Measurements from ENCODE around the gene PSMA4.
"Not testable (repeated sequence)": the region's sequence is repeated elsewhere in the genome, so short reads cannot be mapped to it uniquely, and the experiment has no call there.

Gene PSMA4

DNA sequence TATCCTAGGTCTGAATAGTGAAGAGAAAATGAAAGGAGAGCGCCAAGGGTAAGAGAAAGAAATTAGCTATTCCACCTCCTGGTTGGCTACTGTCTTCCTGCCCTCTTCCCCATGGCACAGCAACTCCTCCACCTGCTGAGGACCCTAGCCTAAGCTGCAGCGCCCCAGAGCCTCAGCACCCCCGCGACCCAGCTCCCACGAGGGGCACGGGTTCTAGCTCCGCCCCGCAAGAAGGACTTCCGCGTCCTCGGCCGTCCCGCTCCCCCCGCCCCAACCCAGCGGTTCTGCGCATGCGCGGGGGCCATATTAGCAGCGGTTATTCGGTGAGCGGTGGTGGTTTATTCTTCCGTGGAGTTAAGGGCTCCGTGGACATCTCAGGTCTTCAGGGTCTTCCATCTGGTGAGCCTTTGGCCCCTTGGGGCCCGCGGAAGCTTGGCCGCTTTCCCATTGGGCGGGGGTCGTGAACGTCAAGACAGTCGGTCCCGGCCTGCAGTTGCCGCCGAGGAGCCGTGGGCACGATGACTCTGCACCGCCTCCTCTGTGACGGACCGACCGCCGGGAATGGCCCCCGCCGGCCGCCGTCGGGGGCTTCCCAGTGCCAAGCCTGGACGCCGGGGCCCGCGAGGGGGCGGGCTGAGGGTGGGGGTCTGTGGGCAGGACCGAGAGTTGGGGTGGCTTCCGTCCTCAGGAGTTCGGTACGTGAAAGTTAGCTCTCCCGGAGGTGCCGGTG is at the start of gene PSMA4:
Gene PSMA4 (plus strand): TSS at position 304 of the 730 bp plus-strand sequence. CDS start 1,484 bp downstream, outside the sequence.
- peak; percentile 86 to 92 for DNase-seq (ENCODE audit: low read depth in 2 of 2)

DNA sequence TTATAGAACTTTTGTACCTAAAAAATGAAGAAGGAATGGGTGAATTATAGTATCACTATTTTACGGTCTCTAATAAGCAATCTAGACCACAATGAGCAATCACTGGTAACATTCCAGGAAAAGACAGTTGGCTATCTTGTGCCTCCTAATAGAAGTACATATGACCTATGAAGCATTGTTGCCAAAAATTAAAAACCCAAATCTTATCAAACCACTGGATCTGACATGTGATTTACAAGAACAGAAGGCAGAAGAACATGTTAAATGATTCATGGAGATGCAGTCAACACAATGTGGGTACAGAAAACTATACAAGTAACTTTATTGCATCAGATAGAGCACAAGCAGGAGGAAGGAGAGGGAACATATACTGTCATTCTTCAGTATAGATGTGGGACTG is 47.4 kb upstream of the PSMA4 start:
- no peak for DNase-seq (ENCODE audit: low read depth in 2 of 2)

DNA sequence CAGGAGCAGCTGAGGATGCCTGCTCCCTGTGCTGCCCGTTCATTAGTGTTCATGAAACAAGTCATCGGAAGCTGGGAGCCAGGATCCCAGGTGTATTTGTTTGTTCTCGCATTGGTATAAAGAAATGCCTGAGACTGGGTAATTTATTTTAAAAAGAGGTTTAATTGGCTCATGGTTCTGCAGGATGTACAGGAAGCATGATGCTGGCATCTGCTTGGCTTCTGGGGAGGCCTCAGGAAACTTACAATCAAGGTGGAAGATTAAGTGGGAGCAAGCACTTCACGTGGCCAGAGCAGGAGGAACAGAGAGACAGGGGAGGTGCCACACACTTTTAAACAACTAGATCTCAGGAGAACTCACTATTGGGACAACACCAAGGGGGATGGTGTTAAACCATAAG is 38.4 kb upstream of the PSMA4 start:
- no peak for DNase-seq (ENCODE audit: low read depth in 2 of 2)

DNA sequence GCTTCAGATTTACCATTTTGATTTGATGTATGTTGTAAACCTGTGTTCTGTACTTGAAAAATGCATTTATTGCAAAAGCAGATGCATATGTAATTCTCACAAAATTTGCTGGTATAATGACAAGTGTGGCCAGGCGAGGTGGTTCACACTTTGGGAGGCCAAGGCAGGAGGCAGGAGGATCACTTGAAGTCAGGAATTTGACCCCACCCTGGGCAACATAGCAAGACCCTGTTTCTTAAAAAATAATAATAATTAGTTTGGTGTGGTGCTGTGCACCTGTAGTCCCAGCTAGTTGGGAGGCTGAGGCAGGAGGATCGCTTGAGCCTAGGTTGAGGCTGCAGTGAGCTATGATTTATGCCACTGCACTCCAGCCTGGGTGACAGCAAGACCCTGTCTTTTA is 37.6 kb upstream of the PSMA4 start:
- DNase-seq (ENCODE audit: low read depth in 2 of 2): no peak

DNA sequence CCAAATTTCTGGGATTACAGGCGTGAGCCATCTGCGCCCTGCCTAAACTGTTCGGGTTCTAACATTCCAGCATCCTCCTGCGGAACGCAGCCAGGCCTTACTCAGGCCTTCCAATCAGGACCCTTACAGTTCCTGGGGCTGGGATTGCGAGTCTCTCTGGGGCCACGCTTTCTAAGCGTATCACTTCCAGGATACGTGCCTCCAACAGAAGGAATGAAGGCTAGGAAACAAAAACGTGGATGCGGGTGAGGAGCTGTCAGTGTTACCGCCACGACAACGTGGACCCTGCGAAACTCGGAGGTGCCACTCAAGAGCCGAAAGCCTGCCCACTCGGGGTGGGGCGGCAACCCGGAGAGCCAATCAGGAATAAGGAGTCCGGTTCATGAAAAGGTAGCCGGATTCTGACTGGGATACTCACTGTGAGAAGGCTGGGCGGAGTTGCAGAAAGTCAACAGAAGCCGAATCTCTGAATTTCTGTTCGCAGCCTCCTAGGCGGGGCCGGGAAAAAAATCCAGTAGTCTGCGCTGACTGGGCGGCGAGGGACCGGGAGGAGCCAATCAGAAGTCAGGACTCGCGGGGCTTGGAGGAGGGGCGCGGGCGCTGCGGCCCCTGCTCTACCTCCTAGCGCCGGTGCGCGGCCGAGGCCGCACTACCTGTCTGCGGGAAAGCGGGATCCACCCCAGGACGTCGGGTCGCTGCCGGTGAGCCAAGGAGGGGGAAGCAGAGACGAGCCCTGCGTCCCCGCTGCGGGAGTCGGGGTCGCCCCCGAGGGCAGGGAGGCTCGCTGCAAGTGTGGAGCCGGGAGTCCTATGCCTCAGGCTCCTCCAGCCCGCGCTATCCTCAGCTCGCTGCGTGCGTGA is 33.0 kb upstream of the PSMA4 start, which contains the start of gene HYKK:
Gene HYKK (plus strand): TSS at position 607 of the 860 bp plus-strand sequence. CDS start 5,512 bp downstream, outside the sequence.
- peak; percentile 16 to 42 for DNase-seq (ENCODE audit: low read depth in 2 of 2)

DNA sequence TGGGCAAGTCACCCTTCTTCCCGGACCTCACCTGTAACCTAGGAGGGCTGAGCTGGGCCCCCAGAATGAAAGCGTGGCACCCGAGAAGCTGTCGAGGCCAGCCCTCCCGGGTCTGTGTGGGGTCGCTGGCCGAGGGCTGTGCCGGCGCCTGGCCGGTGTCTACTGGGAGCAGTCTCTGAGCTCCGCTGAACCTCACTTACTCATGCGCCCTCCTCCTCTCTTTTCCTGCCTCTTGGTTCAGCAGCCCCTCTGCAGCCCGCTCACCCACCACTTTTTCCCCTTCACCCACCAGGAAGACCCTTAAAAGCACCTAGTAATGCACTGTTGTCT is 32.4 kb upstream of the PSMA4 start:
- DNase-seq (ENCODE audit: low read depth in 2 of 2): no peak

DNA sequence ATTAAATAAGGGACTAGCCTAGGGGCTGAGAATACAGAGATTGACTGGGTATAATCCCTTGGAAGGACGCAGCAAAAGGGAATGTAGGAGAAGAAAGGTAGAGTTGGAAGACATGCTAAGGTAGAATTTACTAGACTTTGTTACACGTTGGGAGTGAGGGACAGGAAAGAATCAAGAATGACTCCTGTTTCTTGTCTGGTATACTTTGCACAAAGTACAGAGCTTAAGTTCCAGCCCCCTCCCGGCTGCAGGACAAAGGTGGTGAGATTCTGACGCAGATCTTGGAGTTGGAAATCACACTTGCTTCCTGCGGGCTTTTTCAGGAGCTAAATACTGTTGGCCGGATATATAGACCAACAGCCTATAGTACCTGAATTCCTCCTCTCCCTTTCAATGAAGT is 32.0 kb upstream of the PSMA4 start:
- no peak for DNase-seq (ENCODE audit: low read depth in 2 of 2)

DNA sequence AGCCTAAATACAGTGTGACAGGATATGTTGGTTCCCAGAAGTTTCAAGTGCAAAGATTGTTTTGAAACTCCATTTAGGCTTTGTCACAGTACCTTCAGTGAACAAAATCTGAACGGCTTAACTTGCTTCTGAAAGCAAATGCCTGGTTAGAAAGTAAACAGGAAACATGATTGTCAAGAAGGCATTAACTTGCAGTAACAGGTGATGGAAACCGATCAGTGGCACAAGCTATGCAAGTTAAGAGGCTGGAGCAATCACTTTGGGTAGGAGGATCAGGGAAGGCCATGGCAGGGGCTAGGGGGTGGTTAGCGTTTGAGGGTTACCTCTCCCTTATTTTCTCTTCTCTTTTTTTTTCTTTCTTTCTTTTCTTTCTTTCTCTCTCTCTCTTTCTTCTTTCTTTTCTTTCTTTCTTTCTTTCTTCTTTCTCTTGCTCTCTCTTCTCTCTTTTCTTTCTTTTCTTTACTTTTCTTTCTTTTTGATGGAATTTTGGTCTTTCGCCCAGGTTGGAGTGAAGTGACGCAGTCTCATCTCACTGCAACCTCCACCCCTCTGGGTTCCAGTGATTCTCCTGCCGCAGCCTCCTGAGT is 30.4 kb upstream of the PSMA4 start:
- no peak for DNase-seq (ENCODE audit: low read depth in 2 of 2)

DNA sequence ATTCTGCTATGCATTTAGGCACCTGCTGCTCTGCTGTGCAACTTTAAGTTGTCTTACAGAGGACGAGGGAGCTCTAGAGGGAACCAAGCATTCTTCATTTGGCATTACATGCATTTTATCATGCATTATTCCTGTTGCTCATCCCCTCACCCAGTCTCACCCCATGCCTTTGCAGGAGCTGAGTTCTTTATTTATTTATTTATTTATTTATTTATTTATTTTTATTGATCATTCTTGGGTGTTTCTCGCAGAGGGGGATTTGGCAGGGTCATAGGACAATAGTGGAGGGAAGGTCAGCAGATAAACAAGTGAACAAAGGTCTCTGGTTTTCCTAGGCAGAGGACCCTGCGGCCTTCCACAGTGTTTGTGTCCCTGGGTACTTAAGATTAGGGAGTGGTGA is 20.2 kb upstream of the PSMA4 start:
- not testable (repeated sequence) for DNase-seq (ENCODE audit: low read depth in 2 of 2)

DNA sequence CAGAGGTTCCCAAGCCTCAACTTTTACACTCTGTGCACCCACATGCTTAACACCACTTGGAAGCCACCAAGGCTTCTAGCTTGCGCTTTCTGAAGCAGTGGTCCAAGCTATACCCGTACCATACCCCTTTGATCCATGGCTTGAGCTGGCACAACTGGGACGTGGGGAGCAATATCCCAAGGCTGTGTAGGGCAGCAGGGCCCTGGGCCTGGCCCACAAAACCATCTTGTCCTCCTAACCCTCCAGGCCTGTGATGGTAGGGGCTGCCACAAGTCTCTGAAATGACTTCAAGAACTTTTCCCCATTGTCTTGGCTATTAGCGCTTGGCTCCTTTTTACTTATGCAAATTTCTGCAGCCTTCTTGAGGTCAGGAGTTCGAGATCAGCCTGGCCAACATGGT is 16.0 kb upstream of the PSMA4 start:
- DNase-seq (ENCODE audit: low read depth in 2 of 2): no peak

DNA sequence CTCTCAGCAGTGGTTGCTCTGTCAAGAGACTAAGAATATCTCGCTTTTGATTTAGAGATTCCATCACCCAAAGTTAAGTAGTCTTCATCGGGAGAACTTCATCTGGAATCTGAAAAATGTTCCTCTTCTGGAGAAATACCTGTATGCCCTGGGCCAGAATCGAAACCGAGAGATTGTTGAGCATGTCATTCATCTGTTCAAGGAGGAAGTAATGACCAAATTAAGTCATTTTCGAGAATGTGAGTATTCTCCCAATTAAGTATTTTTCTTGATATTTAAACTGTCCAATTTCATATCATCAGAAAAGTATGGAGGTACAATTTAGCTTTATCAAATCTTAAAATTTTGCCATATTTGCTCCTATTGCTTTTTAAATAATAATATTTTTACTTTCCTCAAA is 12.9 kb upstream of the PSMA4 start:
- DNase-seq (ENCODE audit: low read depth in 2 of 2): no peak

DNA sequence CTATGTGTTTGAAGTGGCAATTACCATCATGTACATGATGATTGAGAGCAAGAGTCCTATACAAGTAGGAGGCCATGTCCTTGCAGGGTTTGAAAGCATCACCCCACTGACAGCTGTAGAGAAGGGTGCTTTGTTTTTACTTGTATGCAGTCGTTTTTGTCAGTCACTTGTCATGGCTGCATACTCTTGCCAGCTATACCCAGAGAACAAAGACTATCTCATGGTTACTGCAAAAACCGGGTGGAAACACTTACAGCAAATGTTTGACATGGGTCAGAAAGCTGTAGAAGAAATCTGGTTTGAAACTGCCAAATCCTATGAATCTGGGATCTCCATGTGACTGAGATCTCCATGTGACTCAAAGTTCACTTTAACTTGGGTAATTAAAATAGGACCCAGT is 6.9 kb upstream of the PSMA4 start:
- no peak for DNase-seq (ENCODE audit: low read depth in 2 of 2)

DNA sequence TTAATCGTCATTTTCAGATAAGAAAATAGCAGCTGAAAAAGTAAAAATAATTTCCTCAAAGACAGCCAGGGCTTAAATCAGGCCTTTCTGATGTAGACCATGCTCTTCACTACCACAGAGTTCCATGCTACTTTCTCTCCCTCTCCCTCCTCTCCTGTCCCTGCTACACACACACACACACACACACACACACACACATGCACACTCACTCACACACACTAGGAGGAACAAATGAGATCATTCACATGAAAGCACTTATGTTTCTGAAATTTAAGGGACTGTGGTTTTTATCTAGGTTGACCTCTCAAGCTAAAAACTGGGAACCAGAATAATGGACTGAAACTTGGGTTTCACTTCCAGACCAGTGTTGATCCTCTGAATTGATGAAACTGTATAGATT is 4.1 kb upstream of the PSMA4 start:
- DNase-seq (ENCODE audit: low read depth in 2 of 2): no peak

DNA sequence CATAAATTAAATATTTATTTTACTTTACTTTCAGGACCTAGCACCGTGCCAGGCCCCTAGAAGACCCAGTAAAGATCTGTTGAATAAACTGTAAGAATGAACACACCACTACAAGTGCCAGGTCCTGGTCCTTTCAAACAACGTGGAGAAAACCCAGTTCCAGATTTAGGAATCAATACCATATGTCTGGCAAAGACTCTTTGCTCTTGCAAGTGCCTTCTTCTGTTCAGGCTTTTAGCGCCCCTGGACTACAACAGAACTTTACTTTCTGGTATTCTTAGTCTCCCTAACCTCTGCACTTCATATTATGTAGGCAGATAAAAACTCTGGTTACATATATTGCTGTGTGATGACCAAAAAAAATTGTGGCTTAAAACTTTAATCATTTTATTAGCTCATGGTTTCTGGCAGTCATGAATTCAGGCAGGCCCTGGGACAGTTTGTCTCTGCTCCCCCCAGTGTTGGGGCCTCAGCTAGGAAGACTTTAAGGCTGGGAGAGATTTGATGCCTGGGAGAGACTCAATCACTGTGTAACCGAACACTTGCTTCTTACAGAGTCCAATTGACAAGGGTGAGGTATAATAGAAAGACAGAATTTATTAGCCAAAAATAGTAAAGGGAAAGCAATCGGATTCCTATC is 2.9 kb upstream of the PSMA4 start:
- no peak for DNase-seq (ENCODE audit: low read depth in 2 of 2)

DNA sequence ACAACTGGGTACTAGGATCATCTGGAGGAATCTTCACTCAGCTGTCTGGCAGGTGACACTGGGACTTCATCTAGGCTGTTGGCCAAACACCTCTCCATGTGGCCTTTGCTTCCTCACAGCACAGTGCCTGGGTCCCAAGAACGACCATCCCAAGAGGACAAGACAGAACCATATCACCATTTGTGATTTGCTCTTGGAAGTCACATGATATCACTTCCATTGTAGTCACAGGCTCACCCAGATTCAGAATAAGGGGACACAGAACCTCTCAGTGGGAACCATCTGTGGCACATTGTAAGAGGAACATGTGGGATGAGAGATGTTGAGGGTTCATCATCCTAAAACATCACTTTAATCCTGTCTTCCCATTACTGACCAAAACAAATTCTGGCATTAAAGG is 1.9 kb upstream of the PSMA4 start:
- DNase-seq (ENCODE audit: low read depth in 2 of 2): no peak

DNA sequence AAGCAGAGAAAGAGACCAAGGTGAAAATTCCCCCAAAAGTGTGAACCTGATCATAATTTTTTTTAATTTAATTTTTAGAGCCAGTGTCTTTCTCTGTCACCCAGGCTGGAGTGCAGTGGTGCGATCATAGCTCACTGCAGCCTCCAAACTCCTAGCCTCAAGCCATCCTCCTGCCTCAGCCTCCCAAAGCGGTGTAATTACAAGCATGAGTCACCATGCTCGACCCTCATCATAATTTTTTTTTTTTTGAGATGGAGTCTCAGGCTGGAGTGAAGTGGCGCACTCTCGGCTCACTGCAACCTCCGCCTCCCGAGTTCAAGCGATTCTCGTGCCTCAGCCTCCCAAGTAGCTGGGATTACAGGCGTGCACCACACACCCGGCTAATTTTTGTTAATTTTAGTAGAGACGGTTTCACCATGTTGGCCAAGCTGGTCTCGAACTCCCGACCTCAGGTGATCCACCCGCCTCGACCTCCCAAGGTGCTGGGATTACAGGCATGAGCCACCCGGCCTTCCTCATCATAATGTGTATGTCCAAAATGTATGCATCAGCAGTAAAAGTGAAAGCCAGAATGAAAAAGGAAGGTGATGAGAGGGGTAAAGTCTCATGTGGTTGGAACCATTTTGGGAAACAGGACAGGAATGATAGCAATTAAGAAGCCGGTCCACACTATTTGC is 642 bp upstream of the PSMA4 start:
- DNase-seq (ENCODE audit: low read depth in 2 of 2): not testable (repeated sequence)

DNA sequence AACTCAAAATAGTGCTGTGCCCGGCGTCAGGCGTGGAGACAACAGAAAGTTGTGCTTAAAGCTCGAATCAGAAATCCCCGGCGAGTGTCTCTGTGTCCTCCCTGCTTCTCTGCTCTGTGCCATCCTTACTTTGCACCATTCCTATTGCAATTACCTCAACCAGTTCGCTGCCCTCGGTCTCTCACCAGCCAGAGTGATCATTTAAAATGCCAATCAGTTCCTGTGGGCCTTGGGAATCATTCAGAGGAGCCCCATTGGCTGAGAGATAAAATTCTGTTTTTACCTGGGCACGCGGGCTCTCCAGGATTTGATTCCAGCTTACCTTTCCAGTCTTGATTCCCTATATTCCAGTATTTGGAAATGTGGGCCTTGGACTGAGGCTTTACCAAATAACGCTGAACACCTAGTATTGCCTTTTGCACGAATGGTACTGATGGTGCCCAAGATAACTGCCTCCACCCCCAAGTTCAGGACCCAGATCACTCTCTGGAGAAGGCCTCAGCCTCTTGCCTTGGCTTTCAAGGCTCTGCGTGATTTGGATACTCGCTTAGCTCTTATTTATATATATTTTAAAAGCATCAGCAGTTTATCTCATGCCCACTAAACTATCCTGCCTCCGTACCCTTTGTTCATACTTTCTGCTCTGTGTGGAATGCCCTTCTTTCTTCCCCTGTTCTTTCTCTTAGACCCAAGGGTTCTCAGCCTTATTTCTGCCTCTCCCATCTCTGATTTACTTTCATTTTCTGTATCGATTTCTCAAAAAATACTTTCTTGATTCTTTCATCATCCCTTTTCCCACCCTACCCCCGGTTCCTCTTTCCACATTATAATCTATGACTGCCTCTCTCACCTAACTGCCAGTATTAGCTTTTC is 863 bp downstream of the PSMA4 start:
- no peak for DNase-seq (ENCODE audit: low read depth in 2 of 2)

DNA sequence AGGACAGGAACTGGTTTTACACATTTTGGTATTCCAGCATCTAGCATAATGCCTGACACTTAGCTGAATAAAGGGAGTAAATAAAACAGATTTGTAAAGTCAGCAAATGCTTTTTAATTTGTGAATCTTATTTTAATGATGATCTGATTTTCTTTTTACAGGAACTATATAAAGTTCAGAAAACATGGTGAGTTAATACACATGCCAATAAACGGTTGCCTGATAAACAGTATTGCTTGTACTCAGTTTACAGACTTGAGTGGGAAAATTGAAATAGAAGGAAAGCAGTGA is 1.4 kb downstream of the PSMA4 start:
- no peak for DNase-seq (ENCODE audit: low read depth in 2 of 2)

DNA sequence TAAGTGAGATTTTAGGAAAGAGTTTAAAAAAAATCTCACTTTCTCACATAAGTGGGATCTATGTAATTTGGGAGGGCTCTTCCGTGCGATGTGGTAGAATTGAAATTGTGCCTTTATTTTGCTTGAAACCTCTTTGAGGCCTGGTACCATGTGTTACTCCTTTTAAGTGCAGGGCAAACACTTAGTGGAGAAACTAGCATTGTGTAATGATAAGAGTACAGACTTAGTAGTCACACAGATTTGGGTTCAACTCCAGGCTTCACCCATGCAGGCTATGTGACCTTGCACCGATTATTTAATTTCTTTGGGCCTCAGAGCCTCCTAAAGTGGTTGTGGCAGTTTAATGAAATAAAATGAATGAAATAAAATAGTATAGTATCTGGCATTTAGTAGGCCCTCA is 2.4 kb downstream of the PSMA4 start:
- no peak for DNase-seq (ENCODE audit: low read depth in 2 of 2)

DNA sequence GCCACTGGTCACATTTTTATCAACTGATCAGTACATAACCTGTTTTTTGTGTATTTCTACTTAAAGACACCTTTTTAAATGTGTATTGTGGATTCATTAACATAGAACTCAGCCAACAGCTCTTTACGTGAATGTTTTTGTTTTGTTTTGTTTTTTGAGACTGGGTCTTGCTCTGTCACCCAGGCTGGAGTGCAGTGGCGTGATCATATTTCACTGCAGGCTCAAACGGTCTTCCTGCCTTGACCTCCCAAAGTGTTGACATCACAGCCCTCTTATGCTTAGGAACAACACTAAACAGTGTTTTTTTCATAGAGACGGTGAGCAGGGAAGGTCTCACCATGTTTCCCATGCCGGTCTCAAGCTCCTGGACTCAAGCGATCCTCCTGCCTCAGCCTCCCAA is 9.9 kb downstream of the PSMA4 start:
- DNase-seq (ENCODE audit: low read depth in 2 of 2): no peak

DNA sequence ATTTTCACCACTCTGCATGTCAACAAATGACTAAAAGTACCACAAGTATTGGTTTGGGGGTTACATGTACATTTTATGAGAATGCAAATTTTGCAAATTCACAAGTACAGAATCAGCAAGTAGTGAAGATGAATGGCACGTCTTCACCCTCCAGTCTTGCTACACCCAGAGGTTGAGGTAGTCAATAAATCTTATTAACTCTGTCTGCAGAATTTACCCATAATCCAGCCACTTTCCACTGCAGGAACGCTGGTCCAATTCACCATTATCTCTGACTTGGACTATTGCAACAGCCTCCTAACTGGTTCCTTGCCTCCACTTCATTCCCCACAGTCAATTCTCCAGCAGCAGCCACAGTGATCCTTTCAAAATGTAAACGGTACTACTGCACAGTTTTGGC is 10.6 kb downstream of the PSMA4 start:
- no peak for DNase-seq (ENCODE audit: low read depth in 2 of 2)
